Activated naive CD8-positive, alpha-beta T cell treated with anti-CD3 and anti-CD28 coated beads for 36 hours (primary cell): ENCODE results near the gene ARL8B. TPM values are rescaled to one million over a fixed set of nuclear protein-coding genes. Genes with fewer than 3 reads are reported as not detected.
"Not testable (repeated sequence)": the region's sequence is repeated elsewhere in the genome, so short reads cannot be mapped to it uniquely, and the experiment has no call there.

Experiments
- DNase-seq: peaks from one replicate; pipeline ENCODE4 v3.0.0; 2021
- H3K27ac Mint-ChIP-seq: one replicate; pipeline ENCODE4 v1.8.0; 2022; ENCODE audit warnings: mild to moderate bottlenecking, moderate library complexity, mixed read lengths
- H3K27me3 Mint-ChIP-seq: one replicate; pipeline ENCODE4 v1.8.0; 2022; ENCODE audit warnings: mild to moderate bottlenecking, mixed read lengths
- H3K36me3 Mint-ChIP-seq: one replicate; pipeline ENCODE4 v1.8.0; 2021; ENCODE audit warnings: mild to moderate bottlenecking, mixed read lengths
- H3K4me1 Mint-ChIP-seq: one replicate; pipeline ENCODE4 v1.8.0; 2021; ENCODE audit warnings: mixed read lengths
- H3K4me3 Mint-ChIP-seq: one replicate; pipeline ENCODE4 v1.8.0; 2022; ENCODE audit warnings: mild to moderate bottlenecking, moderate library complexity, mixed read lengths
- H3K9me3 Mint-ChIP-seq: one replicate; pipeline ENCODE4 v1.8.0; 2022; ENCODE audit warnings: mixed read lengths
- total RNA-seq, 2 experiments: library from RNA; stranded (reverse); gene quantifications; one replicate each; pipeline ENCODE4 v1.2.3, GENCODE V29; 2021

Gene ARL8B
- total RNA-seq, 2 experiments from 2014 or later = 52.7 to 56.3 TPM

GRCh38 chr3:5183714-5184113 is 61.6 kb downstream of the ARL8B start:
- not testable (repeated sequence) for H3K9me3 Mint-ChIP-seq, DNase-seq, H3K27ac Mint-ChIP-seq, H3K4me3 Mint-ChIP-seq, H3K27me3 Mint-ChIP-seq
- peaks cover 22% of the 10 kb centered on the region for H3K4me1 Mint-ChIP-seq
- H3K36me3 Mint-ChIP-seq = peaks cover 23% of the 10 kb centered on the region

- Mint-ChIP-seq H3K27me3 (no peaks in the 10 kb centered on the region), H3K4me1 (peaks cover 22% of the 10 kb centered on the region), H3K9me3 (no peaks in the 10 kb centered on the region), H3K36me3 (peaks cover 23% of the 10 kb centered on the region), H3K4me3 (no peak overlapping the region), H3K27ac (peak overlapping the region; percentile 48)
- no peak for DNase-seq
Observed at GRCh38 chr3:5184499-5184898, 62.4 kb downstream of the ARL8B start.

GRCh38 chr3:5185093-5185673 is 63.1 kb downstream of the ARL8B start:
- Mint-ChIP-seq H3K9me3 (no peaks in the 10 kb centered on the region), H3K4me3 (no peak overlapping the region), H3K36me3 (peaks cover 30% of the 10 kb centered on the region), H3K27me3 (no peaks in the 10 kb centered on the region), H3K4me1 (peaks cover 25% of the 10 kb centered on the region), H3K27ac (peak overlapping the region; percentile 48)
- no peak for DNase-seq

- peak overlapping the region; percentile 95 for H3K4me3 Mint-ChIP-seq
- no peaks in the 10 kb centered on the region for H3K9me3 Mint-ChIP-seq
- no peak for DNase-seq
- H3K27ac Mint-ChIP-seq = peak overlapping the region; percentile 44
- H3K27me3 Mint-ChIP-seq = no peaks in the 10 kb centered on the region
- H3K36me3 Mint-ChIP-seq = peaks cover 32% of the 10 kb centered on the region
- H3K4me1 Mint-ChIP-seq = peaks cover 28% of the 10 kb centered on the region
Observed at GRCh38 chr3:5186089-5186857, 64.2 kb downstream of the ARL8B start.

GRCh38 chr3:5186858-5187155 is 64.7 kb downstream of the ARL8B start:
- Mint-ChIP-seq H3K36me3 (peaks cover 35% of the 10 kb centered on the region), H3K27ac (peak overlapping the region; percentile 96), H3K27me3 (no peaks in the 10 kb centered on the region), H3K4me1 (peaks cover 32% of the 10 kb centered on the region), H3K4me3 (peak overlapping the region; percentile 95), H3K9me3 (no peaks in the 10 kb centered on the region)
- no peak for DNase-seq

- peaks cover 37% of the 10 kb centered on the region for H3K4me1 Mint-ChIP-seq
- peaks cover 36% of the 10 kb centered on the region for H3K36me3 Mint-ChIP-seq
- peak within 1 kb of the TSS; percentile 98 for H3K4me3 Mint-ChIP-seq
- no peaks in the 10 kb centered on the region for H3K9me3 Mint-ChIP-seq
- H3K27ac Mint-ChIP-seq = peak within 1 kb of the TSS; percentile 99
- peak; percentile 98 for DNase-seq
- no peaks in the 10 kb centered on the region for H3K27me3 Mint-ChIP-seq
Observed at GRCh38 chr3:5187156-5187919, 65.2 kb downstream of the ARL8B start, which contains the start of gene EDEM1. EDEM1 (plus strand) TSS chr3:5187707; CDS start chr3:5187806, 99 bp downstream.

- Mint-ChIP-seq H3K4me1 (peaks cover 43% of the 10 kb centered on the region), H3K9me3 (peaks cover 1% of the 10 kb centered on the region), H3K36me3 (peaks cover 42% of the 10 kb centered on the region), H3K27me3 (no peaks in the 10 kb centered on the region), H3K4me3 (peak overlapping the region; percentile 98), H3K27ac (peak overlapping the region; percentile 99)
- DNase-seq = peak; percentile 70
Observed at GRCh38 chr3:5187920-5188418, 65.9 kb downstream of the ARL8B start.

GRCh38 chr3:5188419-5189221 is 66.5 kb downstream of the ARL8B start:
- Mint-ChIP-seq H3K4me1 (peaks cover 46% of the 10 kb centered on the region), H3K9me3 (peaks cover 2% of the 10 kb centered on the region), H3K36me3 (peaks cover 48% of the 10 kb centered on the region), H3K4me3 (peak overlapping the region; percentile 98), H3K27me3 (no peaks in the 10 kb centered on the region), H3K27ac (peak overlapping the region; percentile 99)
- peak; percentile 48 for DNase-seq

GRCh38 chr3:5190147-5190791 is 68.2 kb downstream of the ARL8B start:
- peaks cover 4% of the 10 kb centered on the region for H3K9me3 Mint-ChIP-seq
- no peaks in the 10 kb centered on the region for H3K27me3 Mint-ChIP-seq
- H3K4me1 Mint-ChIP-seq = peaks cover 57% of the 10 kb centered on the region
- peak overlapping the region; percentile 98 for H3K4me3 Mint-ChIP-seq
- peak overlapping the region; percentile 89 for H3K27ac Mint-ChIP-seq
- DNase-seq = no peak
- peaks cover 60% of the 10 kb centered on the region for H3K36me3 Mint-ChIP-seq

- Mint-ChIP-seq H3K4me1 (peaks cover 61% of the 10 kb centered on the region), H3K4me3 (peak overlapping the region; percentile 73), H3K9me3 (peaks cover 4% of the 10 kb centered on the region), H3K36me3 (peaks cover 75% of the 10 kb centered on the region), H3K27me3 (no peaks in the 10 kb centered on the region), H3K27ac (peak overlapping the region; percentile 95)
- DNase-seq = no peak
Observed at GRCh38 chr3:5191555-5192304, 69.6 kb downstream of the ARL8B start.

- H3K4me3 Mint-ChIP-seq = peak overlapping the region; percentile 73
Observed at GRCh38 chr3:5192571-5193365, 70.7 kb downstream of the ARL8B start.

GRCh38 chr3:5194341-5194740 is 72.2 kb downstream of the ARL8B start:
- Mint-ChIP-seq H3K27me3 (no peaks in the 10 kb centered on the region), H3K9me3 (peaks cover 10% of the 10 kb centered on the region), H3K4me3 (peak overlapping the region; percentile 57), H3K4me1 (peaks cover 81% of the 10 kb centered on the region), H3K36me3 (peaks cover 92% of the 10 kb centered on the region), H3K27ac (peak overlapping the region; percentile 95)
- no peak for DNase-seq

More at GRCh38 chr3:5192571-5193365, 70.7 kb downstream of the ARL8B start:
- peak overlapping the region; percentile 95 for H3K27ac Mint-ChIP-seq
- H3K36me3 Mint-ChIP-seq = peaks cover 85% of the 10 kb centered on the region
- H3K9me3 Mint-ChIP-seq = peaks cover 10% of the 10 kb centered on the region
- no peaks in the 10 kb centered on the region for H3K27me3 Mint-ChIP-seq
- DNase-seq = peak; percentile 52
- peaks cover 67% of the 10 kb centered on the region for H3K4me1 Mint-ChIP-seq
